SK-N-SH treated with all-trans-retinoic acid at 6 μM for 48 hours (cell line): Measurements from ENCODE around the gene OSBPL3.

Experiments
- ATAC-seq: fragments of 200-7000 bp; cut with Tn5 transposase; 3 replicates; pipeline ENCODE4 v1.9.1; 2020; ENCODE audit warnings: mild to moderate bottlenecking, moderate library complexity
- ARNTL ChIP-seq: fragments of 450-650 bp; formaldehyde crosslinking; IDR thresholded peaks from 2 replicates; pipeline ENCODE4 v1.5.0; 2020; ENCODE audit warnings: low read depth, mild to moderate bottlenecking, moderate library complexity, borderline replicate concordance
- BACH2 ChIP-seq: fragments of 250-450 bp; sonication (Bioruptor Pico); IDR thresholded peaks from 2 replicates; pipeline ENCODE4 v1.9.0; 2021; ENCODE audit warnings: mild to moderate bottlenecking, borderline replicate concordance
- CREB5 ChIP-seq: fragments of 250-450 bp; sonication (Bioruptor Pico); IDR thresholded peaks from 2 replicates; pipeline ENCODE4 v1.5.1; 2020; ENCODE audit warnings: low read depth, mild to moderate bottlenecking, moderate library complexity
- CSDC2 ChIP-seq: fragments of 250-450 bp; sonication (Bioruptor Pico); IDR thresholded peaks from 2 replicates; pipeline ENCODE4 v1.5.0; 2020; ENCODE audit warnings: mild to moderate bottlenecking, moderate library complexity
- OSR1 ChIP-seq: fragments of 250-450 bp; sonication (Bioruptor Pico); IDR thresholded peaks from 2 replicates; pipeline ENCODE4 v1.8.0; 2022; ENCODE audit warnings: moderate library complexity, mild to moderate bottlenecking, inconsistent platforms
- PATZ1 ChIP-seq: fragments of 250-450 bp; sonication (Bioruptor Pico); IDR thresholded peaks from 2 replicates; pipeline ENCODE4 v1.8.0; 2020; ENCODE audit warnings: mild to moderate bottlenecking, moderate library complexity, borderline replicate concordance
- PPARA ChIP-seq: fragments of 250-450 bp; sonication (Bioruptor Pico); IDR thresholded peaks from 2 replicates; pipeline ENCODE4 v1.5.0; 2020; ENCODE audit warnings: mild to moderate bottlenecking, borderline replicate concordance
- RARB ChIP-seq: fragments of 250-450 bp; sonication (Bioruptor Pico); IDR thresholded peaks from 2 replicates; pipeline ENCODE4 v1.8.0; 2021; ENCODE audit warnings: mild to moderate bottlenecking, moderate library complexity
- SNAI2 ChIP-seq: fragments of 250-450 bp; sonication (Bioruptor Pico); IDR thresholded peaks from 2 replicates; pipeline ENCODE4 v1.5.0; 2020; ENCODE audit warnings: mild to moderate bottlenecking, moderate library complexity
- TCF4 ChIP-seq: fragments of 250-450 bp; sonication (Bioruptor Pico); IDR thresholded peaks from 2 replicates; pipeline ENCODE4 v1.8.0; 2021; ENCODE audit warnings: mild to moderate bottlenecking, moderate library complexity, borderline replicate concordance
- TOX ChIP-seq: fragments of 250-450 bp; sonication (Bioruptor Pico); IDR thresholded peaks from 2 replicates; pipeline ENCODE4 v1.8.0; 2021; ENCODE audit warnings: mild to moderate bottlenecking, moderate library complexity, borderline replicate concordance
- ZC3H10 ChIP-seq: fragments of 250-450 bp; sonication (Bioruptor Pico); IDR thresholded peaks from 2 replicates; pipeline ENCODE4 v1.5.1; 2021; ENCODE audit warnings: mild to moderate bottlenecking, moderate library complexity
- ZFP3 ChIP-seq: fragments of 250-450 bp; sonication (Bioruptor Pico); IDR thresholded peaks from 2 replicates; pipeline ENCODE4 v1.5.0; 2020; ENCODE audit warnings: mild to moderate bottlenecking, moderate library complexity
- ZFP30 ChIP-seq: fragments of 450-650 bp; formaldehyde crosslinking; IDR thresholded peaks from 2 replicates; pipeline ENCODE4 v1.5.0; 2022; ENCODE audit warnings: mild to moderate bottlenecking, moderate library complexity
- ZNF565 ChIP-seq: fragments of 450-650 bp; formaldehyde crosslinking; conservative IDR thresholded peaks from 2 replicates; pipeline ENCODE4 v1.5.0; 2020; ENCODE audit warnings: low read depth, mild to moderate bottlenecking, moderate library complexity
- ZNF70 ChIP-seq: fragments of 450-650 bp; formaldehyde crosslinking; IDR thresholded peaks from 2 replicates; pipeline ENCODE4 v1.5.0; 2020; ENCODE audit warnings: mild to moderate bottlenecking, moderate library complexity
- ZNF8 ChIP-seq: fragments of 450-650 bp; formaldehyde crosslinking; IDR thresholded peaks from 2 replicates; pipeline ENCODE4 v1.5.0; 2020; ENCODE audit warnings: mild to moderate bottlenecking, moderate library complexity

OSBPL3 gene

GRCh38 chr7:24777806-24778205 is 202.2 kb downstream of the OSBPL3 start:
- no peak for ATAC-seq
- no peak for TF ChIP-seq SNAI2 (CRISPR knock-in tag)
- no peak for TF ChIP-seq TOX (CRISPR knock-in tag)
- TF ChIP-seq ZNF565, result no peak
- no peak for TF ChIP-seq RARB (CRISPR knock-in tag)
- TF ChIP-seq TCF4, result no peak
- TF ChIP-seq OSR1, result no peak
- no peak for TF ChIP-seq CSDC2 (CRISPR knock-in tag)
- TF ChIP-seq ZNF8, result no peak
- no peak for TF ChIP-seq ZNF70 (CRISPR knock-in tag)
- no peak for TF ChIP-seq ZFP3 (CRISPR knock-in tag)
- no peak for TF ChIP-seq CREB5

- TF ChIP-seq PATZ1 (CRISPR knock-in tag) (no peak), CREB5 (no peak), CSDC2 (CRISPR knock-in tag) (no peak), ZFP30 (CRISPR knock-in tag) (no peak), TOX (CRISPR knock-in tag) (no peak), PPARA (CRISPR knock-in tag) (no peak)
- TF ChIP-seq, all 23 proteins: peak for 0
- no peak for ATAC-seq
Observed at GRCh38 chr7:24773646-24774045, 206.3 kb downstream of the OSBPL3 start.

- ATAC-seq, result no peak
- TF ChIP-seq ZNF8 (no peak), PPARA (CRISPR knock-in tag) (no peak), PATZ1 (CRISPR knock-in tag) (no peak), BACH2 (CRISPR knock-in tag) (no peak), ZFP30 (CRISPR knock-in tag) (no peak), ZC3H10 (CRISPR knock-in tag) (no peak), CREB5 (no peak), RARB (CRISPR knock-in tag) (no peak), ZNF565 (no peak), SNAI2 (CRISPR knock-in tag) (no peak), TCF4 (no peak)
Observed at GRCh38 chr7:24769851-24770250, 210.1 kb downstream of the OSBPL3 start.

GRCh38 chr7:24769014-24769830 is 210.8 kb downstream of the OSBPL3 start:
- TF ChIP-seq ZFP3 (CRISPR knock-in tag), result no peak
- TF ChIP-seq OSR1, result no peak
- TF ChIP-seq CREB5, result no peak
- no peak for TF ChIP-seq CSDC2 (CRISPR knock-in tag)
- no peak for TF ChIP-seq ZNF70 (CRISPR knock-in tag)
- no peak for TF ChIP-seq TOX (CRISPR knock-in tag)
- TF ChIP-seq PPARA (CRISPR knock-in tag), result no peak
- no peak for TF ChIP-seq ARNTL (CRISPR knock-in tag)
- no peak for ATAC-seq
